ENCODE measurements around the gene TRMT5. TPM values are rescaled to one million over a fixed set of nuclear protein-coding genes. Genes with fewer than 3 reads are reported as not detected.

Gene TRMT5
- total and polyA plus RNA-seq, 2 experiments from 2014 or later = 6.5 to 14.3 TPM

GRCh38 chr14:60935319-60935718 is 45.6 kb downstream of the TRMT5 start:
- H3K4me2 ChIP-seq = no peak overlapping the region
- DNase-seq (ENCODE audit: low spot score) = no peak
- no peaks in the 10 kb centered on the region for H3K27me3 ChIP-seq
- no peaks in the 10 kb centered on the region for H3K36me3 ChIP-seq (replicated peaks; ENCODE audit: insufficient read depth, low read depth)
- no peaks in the 10 kb centered on the region for H3K79me2 ChIP-seq
- H3K4me1 ChIP-seq (ENCODE audit: insufficient read depth) = peaks cover 8% of the 10 kb centered on the region
- no peak overlapping the region for H3K4me3 ChIP-seq
- H3K9me2 ChIP-seq (replicated peaks; ENCODE audit: insufficient read depth) = no peaks in the 10 kb centered on the region
- TF ChIP-seq CTCF (IDR thresholded peaks at IDR 0.05; ENCODE audit: poor library complexity) (no peak), EZH2 (IDR thresholded peaks at IDR 0.05; ENCODE audit: borderline replicate concordance) (no peak), EZH2phosphoT487 (IDR thresholded peaks at IDR 0.05; ENCODE audit: low read depth, severe bottlenecking, unreplicated experiment) (no peak)
- no peak overlapping the region for H3K27ac ChIP-seq
- H3K9me3 ChIP-seq (ENCODE audit: low read depth) = no peaks in the 10 kb centered on the region
- H2AFZ ChIP-seq = no peak overlapping the region
- H4K20me1 ChIP-seq (ENCODE audit: insufficient read depth, poor library complexity, severe bottlenecking) = no peaks in the 10 kb centered on the region

- Histone ChIP-seq H3K27me3 (no peaks in the 10 kb centered on the region), H2AFZ (no peak overlapping the region), H3K9me2 (replicated peaks; ENCODE audit: insufficient read depth) (no peaks in the 10 kb centered on the region), H3K27ac (peak overlapping the region; percentile 44), H3K9me3 (ENCODE audit: low read depth) (no peaks in the 10 kb centered on the region), H3K4me2 (peak overlapping the region; percentile 10), H3K36me3 (replicated peaks; ENCODE audit: insufficient read depth, low read depth) (no peaks in the 10 kb centered on the region), H3K4me3 (no peak overlapping the region), H4K20me1 (ENCODE audit: insufficient read depth, poor library complexity, severe bottlenecking) (no peaks in the 10 kb centered on the region), H3K4me1 (ENCODE audit: insufficient read depth) (peaks cover 8% of the 10 kb centered on the region), H3K79me2 (no peaks in the 10 kb centered on the region)
- TF ChIP-seq EZH2 (IDR thresholded peaks at IDR 0.05; ENCODE audit: borderline replicate concordance) (no peak), CTCF (IDR thresholded peaks at IDR 0.05; ENCODE audit: poor library complexity) (no peak), EZH2phosphoT487 (IDR thresholded peaks at IDR 0.05; ENCODE audit: low read depth, severe bottlenecking, unreplicated experiment) (no peak)
- peak; percentile 42 for DNase-seq (ENCODE audit: low spot score)
- 67% methylated on average over 8 of the region's 8 CpGs for WGBS (ENCODE audit: low lambda C conversion rate, missing lambda C conversion rate)
These were observed 46.8 kb downstream of the TRMT5 start for GRCh38 chr14:60933920-60934655.

GRCh38 chr14:60931218-60931617 is 49.7 kb downstream of the TRMT5 start:
- 95% methylated on average over 1 of the region's 1 CpG for WGBS (ENCODE audit: low lambda C conversion rate, missing lambda C conversion rate)
- H3K9me2 ChIP-seq (replicated peaks; ENCODE audit: insufficient read depth) = peaks cover 3% of the 10 kb centered on the region
- H3K4me1 ChIP-seq (ENCODE audit: insufficient read depth) = peaks cover 8% of the 10 kb centered on the region
- no peak overlapping the region for H3K4me2 ChIP-seq
- H3K36me3 ChIP-seq (replicated peaks; ENCODE audit: insufficient read depth, low read depth) = no peaks in the 10 kb centered on the region
- no peak overlapping the region for H3K27ac ChIP-seq
- H3K27me3 ChIP-seq = no peaks in the 10 kb centered on the region
- no peak for DNase-seq (ENCODE audit: low spot score)
- H3K9me3 ChIP-seq (ENCODE audit: low read depth) = no peaks in the 10 kb centered on the region
- H3K4me3 ChIP-seq = no peak overlapping the region
- no peak overlapping the region for H2AFZ ChIP-seq
- no peaks in the 10 kb centered on the region for H4K20me1 ChIP-seq (ENCODE audit: insufficient read depth, poor library complexity, severe bottlenecking)
- TF ChIP-seq CTCF (IDR thresholded peaks at IDR 0.05; ENCODE audit: poor library complexity) = no peak
- TF ChIP-seq EZH2phosphoT487 (IDR thresholded peaks at IDR 0.05; ENCODE audit: low read depth, severe bottlenecking, unreplicated experiment) = no peak
- no peak for TF ChIP-seq EZH2 (IDR thresholded peaks at IDR 0.05; ENCODE audit: borderline replicate concordance)
- no peaks in the 10 kb centered on the region for H3K79me2 ChIP-seq

Data from hepatocyte (in vitro differentiated cells).